Calu3 (cell line): ENCODE data around the gene ANO2. TPM values are rescaled to one million over a fixed set of nuclear protein-coding genes. Genes with fewer than 3 reads are reported as not detected.

Experiments used
- BruUV-seq: library from RNA; stranded (reverse); fragments of 400-500 nt; replicated peaks from 2 replicates; lab custom pipeline; 2021; lab: Mats Ljungman, UMichigan
- CTCF ChIA-PET: fragments of 300-600 bp; sonication (Branson Sonifier 250); formaldehyde crosslinking; loops from one replicate; lab custom pipeline; 2022; ENCODE audit warnings: antibody characterized with exemption; lab: Charles Lee
- DNase-seq: peaks from one replicate; pipeline ENCODE4 v3.0.0; 2022
- H3K27ac Mint-ChIP-seq: one replicate; pipeline ENCODE4 v1.8.0; 2022; ENCODE audit warnings: mixed read lengths; ENCODE audit not compliant: unreplicated experiment
- H3K27me3 Mint-ChIP-seq: one replicate; pipeline ENCODE4 v1.8.0; 2022; ENCODE audit warnings: mixed read lengths; ENCODE audit not compliant: unreplicated experiment
- H3K36me3 Mint-ChIP-seq: one replicate; pipeline ENCODE4 v1.8.0; 2022; ENCODE audit warnings: mild to moderate bottlenecking, moderate library complexity, mixed read lengths; ENCODE audit not compliant: insufficient read depth, unreplicated experiment
- H3K4me1 Mint-ChIP-seq: one replicate; pipeline ENCODE4 v1.8.0; 2022; ENCODE audit warnings: mild to moderate bottlenecking, low read depth, mixed read lengths; ENCODE audit not compliant: unreplicated experiment
- H3K4me3 Mint-ChIP-seq: one replicate; pipeline ENCODE4 v1.8.0; 2022; ENCODE audit warnings: mild to moderate bottlenecking, low read depth, moderate library complexity, mixed read lengths; ENCODE audit not compliant: unreplicated experiment
- H3K9me3 Mint-ChIP-seq: one replicate; pipeline ENCODE4 v1.8.0; 2022; ENCODE audit warnings: low read depth, mixed read lengths; ENCODE audit not compliant: unreplicated experiment
- intact Hi-C: fragments of 100-400 bp; cut with micrococcal nuclease; formaldehyde crosslinking; loops from one replicate; pipeline ENCODE4 v1.10.0; 2022; ENCODE audit not compliant: unreplicated experiment
- total RNA-seq: library from RNA; stranded (reverse); gene quantifications from 2 replicates; pipeline ENCODE4 v1.2.3, GENCODE V29; 2022
- TF ChIP-seq, protein P1 (sequence below): fragments of 200-600 bp; IDR thresholded peaks from one replicate; pipeline ENCODE4 v1.8.0; 2022; ENCODE audit warnings: antibody characterized with exemption; ENCODE audit not compliant: unreplicated experiment

The ANO2 gene
- total RNA-seq, 1 experiment from 2014 or later: not detected

DNA sequence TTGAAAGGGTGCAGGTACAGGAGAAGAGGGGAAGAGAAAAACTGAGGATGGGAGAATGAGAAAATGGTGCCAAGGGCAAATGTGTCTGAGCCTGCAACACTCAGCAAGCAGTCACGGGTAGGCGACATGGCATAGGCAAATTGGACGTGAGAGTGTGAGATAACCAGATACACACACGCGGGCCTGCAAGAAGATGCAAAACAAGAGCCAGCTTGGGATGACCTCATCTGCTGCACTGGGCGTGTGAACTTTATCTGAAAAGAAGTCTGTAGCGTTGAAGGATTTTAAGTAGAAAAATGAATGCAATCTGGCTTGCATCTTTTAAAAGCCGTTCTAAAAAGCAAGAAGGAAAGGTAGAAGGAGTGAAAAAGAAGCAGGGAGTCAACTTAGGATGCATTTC, 352.7 kb downstream of the ANO2 start:
- no peak for DNase-seq
- TF ChIP-seq, protein P1, sequence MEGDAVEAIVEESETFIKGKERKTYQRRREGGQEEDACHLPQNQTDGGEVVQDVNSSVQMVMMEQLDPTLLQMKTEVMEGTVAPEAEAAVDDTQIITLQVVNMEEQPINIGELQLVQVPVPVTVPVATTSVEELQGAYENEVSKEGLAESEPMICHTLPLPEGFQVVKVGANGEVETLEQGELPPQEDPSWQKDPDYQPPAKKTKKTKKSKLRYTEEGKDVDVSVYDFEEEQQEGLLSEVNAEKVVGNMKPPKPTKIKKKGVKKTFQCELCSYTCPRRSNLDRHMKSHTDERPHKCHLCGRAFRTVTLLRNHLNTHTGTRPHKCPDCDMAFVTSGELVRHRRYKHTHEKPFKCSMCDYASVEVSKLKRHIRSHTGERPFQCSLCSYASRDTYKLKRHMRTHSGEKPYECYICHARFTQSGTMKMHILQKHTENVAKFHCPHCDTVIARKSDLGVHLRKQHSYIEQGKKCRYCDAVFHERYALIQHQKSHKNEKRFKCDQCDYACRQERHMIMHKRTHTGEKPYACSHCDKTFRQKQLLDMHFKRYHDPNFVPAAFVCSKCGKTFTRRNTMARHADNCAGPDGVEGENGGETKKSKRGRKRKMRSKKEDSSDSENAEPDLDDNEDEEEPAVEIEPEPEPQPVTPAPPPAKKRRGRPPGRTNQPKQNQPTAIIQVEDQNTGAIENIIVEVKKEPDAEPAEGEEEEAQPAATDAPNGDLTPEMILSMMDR: no peak
- Mint-ChIP-seq H3K27me3 (peaks cover 26% of the 10 kb centered on the region), H3K36me3 (no peaks in the 10 kb centered on the region), H3K4me1 (no peaks in the 10 kb centered on the region), H3K27ac (no peak overlapping the region), H3K9me3 (peaks cover 9% of the 10 kb centered on the region), H3K4me3 (no peak overlapping the region)
- intact Hi-C loops: no loop called here
- BruUV-seq: no TSS peak
- CTCF ChIA-PET: no interaction called here

DNA sequence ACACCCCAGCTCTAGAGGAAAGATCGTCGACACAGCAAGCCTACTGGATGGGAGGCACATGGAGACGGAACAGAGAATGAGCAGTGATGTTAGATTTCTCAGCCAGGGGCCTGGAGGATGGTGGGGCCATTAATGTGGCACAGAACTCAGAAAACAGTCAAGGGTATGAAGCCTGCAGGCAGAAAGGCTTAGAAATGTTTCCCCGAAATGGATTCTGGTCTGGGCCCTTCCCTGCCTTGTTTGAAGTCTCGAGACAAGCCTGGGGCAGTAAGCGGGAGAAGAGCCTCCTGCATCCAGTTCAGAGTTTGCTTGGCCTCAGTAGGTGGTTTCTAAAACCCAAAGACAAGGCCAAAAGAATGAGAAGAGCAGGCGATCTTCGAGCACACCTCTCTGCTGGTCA, 354.7 kb downstream of the ANO2 start:
- H3K27ac Mint-ChIP-seq: no peak overlapping the region
- CTCF ChIA-PET: no interaction called here
- H3K9me3 Mint-ChIP-seq: peaks cover 9% of the 10 kb centered on the region
- peaks cover 20% of the 10 kb centered on the region for H3K27me3 Mint-ChIP-seq
- H3K4me3 Mint-ChIP-seq: no peak overlapping the region
- no TSS peak for BruUV-seq
- H3K36me3 Mint-ChIP-seq: no peaks in the 10 kb centered on the region
- no peak for DNase-seq
- intact Hi-C loops: no loop called here
- TF ChIP-seq, protein P1: no peak
- no peaks in the 10 kb centered on the region for H3K4me1 Mint-ChIP-seq

DNA sequence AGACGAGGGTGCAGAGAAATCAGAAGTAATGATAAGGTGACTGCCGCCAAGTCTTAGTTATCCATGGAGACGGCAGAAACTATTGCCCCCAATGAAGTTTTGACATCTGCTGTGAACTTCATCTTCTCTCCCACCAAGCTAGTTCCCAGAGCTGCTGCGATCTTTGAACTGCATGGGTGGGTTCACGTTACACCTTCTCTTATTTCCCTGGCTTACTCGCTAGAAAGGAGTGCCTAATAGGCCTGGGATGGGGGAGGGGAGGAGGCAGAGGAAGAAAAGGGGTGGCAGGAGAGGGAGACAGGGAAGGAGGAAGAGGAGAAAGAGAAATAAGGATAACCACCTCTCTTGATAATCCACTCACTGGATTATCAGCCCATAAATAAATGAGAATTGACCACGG, 356.0 kb downstream of the ANO2 start:
- Mint-ChIP-seq H3K4me3 (no peak overlapping the region), H3K27ac (no peak overlapping the region), H3K4me1 (no peaks in the 10 kb centered on the region), H3K9me3 (peaks cover 13% of the 10 kb centered on the region), H3K36me3 (no peaks in the 10 kb centered on the region), H3K27me3 (peaks cover 14% of the 10 kb centered on the region)
- no TSS peak for BruUV-seq
- DNase-seq: no peak
- intact Hi-C loops: no loop called here
- TF ChIP-seq, protein P1: no peak
- CTCF ChIA-PET: no interaction called here

- Mint-ChIP-seq H3K27me3 (peaks cover 14% of the 10 kb centered on the region), H3K36me3 (no peaks in the 10 kb centered on the region), H3K9me3 (peaks cover 13% of the 10 kb centered on the region), H3K4me1 (no peaks in the 10 kb centered on the region), H3K4me3 (no peak overlapping the region), H3K27ac (no peak overlapping the region)
- no TSS peak for BruUV-seq
- no peak for DNase-seq
- intact Hi-C loops: no loop called here
- CTCF ChIA-PET: no interaction called here
- TF ChIP-seq, protein P1: no peak
These were observed 356.5 kb downstream of the ANO2 start for GRCh38 chr12:5588591-5588990.

- intact Hi-C loops: no loop called here
- H3K36me3 Mint-ChIP-seq: no peaks in the 10 kb centered on the region
- H3K27ac Mint-ChIP-seq: no peak overlapping the region
- CTCF ChIA-PET: no interaction called here
- H3K4me3 Mint-ChIP-seq: no peak overlapping the region
- TF ChIP-seq, protein P1: no peak
- BruUV-seq: no TSS peak
- H3K27me3 Mint-ChIP-seq: peaks cover 14% of the 10 kb centered on the region
- H3K9me3 Mint-ChIP-seq: peaks cover 13% of the 10 kb centered on the region
- no peaks in the 10 kb centered on the region for H3K4me1 Mint-ChIP-seq
- no peak for DNase-seq
These were observed 356.9 kb downstream of the ANO2 start for GRCh38 chr12:5588176-5588575.
